ENCODE data around the gene PGAM1. TPM values are rescaled to one million over a fixed set of nuclear protein-coding genes. Genes with fewer than 3 reads are reported as not detected.
A peak's percentile ranks its signal among the peaks of the same experiment; 100 is the strongest.

Gene PGAM1
- total RNA-seq, 1 experiment from 2014 or later = 497 TPM

DNA sequence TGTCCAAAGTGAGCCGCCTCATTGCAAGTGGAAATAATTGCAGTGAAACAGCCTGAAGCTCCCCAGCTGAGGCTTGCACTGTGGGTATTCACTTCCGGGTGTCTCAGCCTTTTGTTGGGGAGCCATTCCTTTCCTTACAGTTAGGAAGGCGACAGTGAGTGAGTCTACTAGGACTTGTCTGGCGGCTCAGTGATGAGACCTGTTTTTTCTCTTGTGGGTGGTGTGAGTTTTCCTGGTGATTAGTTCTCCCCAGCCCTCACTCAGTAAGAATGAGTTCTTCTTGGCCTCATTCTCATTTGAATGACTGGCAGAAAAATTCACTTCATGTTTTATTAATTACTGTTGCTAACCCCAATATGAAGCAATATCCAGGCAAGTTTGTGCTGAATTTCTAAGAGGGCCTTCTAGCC, 2.6 kb downstream of the PGAM1 start:
- BruUV-seq (replicated peaks) = no TSS peak
- ChIA-PET RAD21 (ENCODE audit: low non-redundant PET in 1 of 2, low total read pairs in 2 of 2, uncharacterized antibody in 2 of 2, unreplicated experiment in 2 of 2) (no interaction called here), CTCF (no interaction called here), POLR2A (no interaction called here)
- Histone ChIP-seq H3K9me2 (ENCODE audit: insufficient read depth) (no peaks in the 10 kb centered on the region), H3K79me2 (ENCODE audit: insufficient read depth, low read length) (peaks cover 66% of the 10 kb centered on the region), H3K27ac (ENCODE audit: low read depth, low read length) (no peak overlapping the region), H3K4me2 (ENCODE audit: low read length) (peak overlapping the region; percentile 85; the same call in 1 of the 2 replicates), H4K20me1 (ENCODE audit: insufficient read depth) (peaks cover 14% of the 10 kb centered on the region; the same call in 1 of the 2 replicates), H3K36me3 (ENCODE audit: control insufficient read depth in 1 of 2, insufficient read depth in 2 of 2, low read length in 2 of 2) (peaks cover 29 to 45% of the 10 kb centered on the region in 2 experiments), H3K4me3 (replicated peaks in 1 of 2; ENCODE audit: low read depth in 1 of 2, low read length in 2 of 2) (no peak overlapping the region), H3K4me1 (ENCODE audit: control insufficient read depth in 1 of 2, insufficient read depth in 2 of 2, low read length in 2 of 2) (peaks cover 8 to 24% of the 10 kb centered on the region in 2 experiments), H3K9me3 (ENCODE audit: control insufficient read depth in 1 of 2, insufficient read depth in 1 of 2, low read depth in 1 of 2, low read length in 2 of 2) (no peaks in the 10 kb centered on the region), H3K9ac (ENCODE audit: low read length) (no peak overlapping the region), H2AFZ (ENCODE audit: low read depth, low read length, poor library complexity, severe bottlenecking) (no peak overlapping the region), H3K27me3 (ENCODE audit: insufficient read depth, low read length) (no peaks in the 10 kb centered on the region)
- ATAC-seq = no peak
- intact Hi-C loops (cut with micrococcal nuclease) = no loop called here
- TF ChIP-seq CBX3 (IDR thresholded peaks at IDR 0.05; ENCODE audit: low read depth) (no peak), EGR1 (IDR thresholded peaks at IDR 0.05; ENCODE audit: low read depth) (no peak), FOSL1 (IDR thresholded peaks at IDR 0.05; ENCODE audit: low read depth) (no peak), TCF7L2 (IDR thresholded peaks at IDR 0.05; ENCODE audit: borderline replicate concordance, extremely low read depth, insufficient read depth, insufficient read length) (no peak), ZNF274 (IDR thresholded peaks at IDR 0.05; ENCODE audit: low read depth, low read length) (no peak), POLR2AphosphoS5 (IDR thresholded peaks at IDR 0.05; ENCODE audit: low read depth, low read length) (no peak), ZFX (IDR thresholded peaks at IDR 0.05) (no peak), SIN3A (IDR thresholded peaks at IDR 0.05; ENCODE audit: low read depth) (no peak), EZH2 (IDR thresholded peaks at IDR 0.05) (no peak)
- TF ChIP-seq, protein P1, sequence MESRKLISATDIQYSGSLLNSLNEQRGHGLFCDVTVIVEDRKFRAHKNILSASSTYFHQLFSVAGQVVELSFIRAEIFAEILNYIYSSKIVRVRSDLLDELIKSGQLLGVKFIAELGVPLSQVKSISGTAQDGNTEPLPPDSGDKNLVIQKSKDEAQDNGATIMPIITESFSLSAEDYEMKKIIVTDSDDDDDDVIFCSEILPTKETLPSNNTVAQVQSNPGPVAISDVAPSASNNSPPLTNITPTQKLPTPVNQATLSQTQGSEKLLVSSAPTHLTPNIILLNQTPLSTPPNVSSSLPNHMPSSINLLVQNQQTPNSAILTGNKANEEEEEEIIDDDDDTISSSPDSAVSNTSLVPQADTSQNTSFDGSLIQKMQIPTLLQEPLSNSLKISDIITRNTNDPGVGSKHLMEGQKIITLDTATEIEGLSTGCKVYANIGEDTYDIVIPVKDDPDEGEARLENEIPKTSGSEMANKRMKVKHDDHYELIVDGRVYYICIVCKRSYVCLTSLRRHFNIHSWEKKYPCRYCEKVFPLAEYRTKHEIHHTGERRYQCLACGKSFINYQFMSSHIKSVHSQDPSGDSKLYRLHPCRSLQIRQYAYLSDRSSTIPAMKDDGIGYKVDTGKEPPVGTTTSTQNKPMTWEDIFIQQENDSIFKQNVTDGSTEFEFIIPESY (IDR thresholded peaks at IDR 0.05; ENCODE audit: extremely low read depth, insufficient replicate concordance, low read length) = no peak
- TF ChIP-seq, protein P2, sequence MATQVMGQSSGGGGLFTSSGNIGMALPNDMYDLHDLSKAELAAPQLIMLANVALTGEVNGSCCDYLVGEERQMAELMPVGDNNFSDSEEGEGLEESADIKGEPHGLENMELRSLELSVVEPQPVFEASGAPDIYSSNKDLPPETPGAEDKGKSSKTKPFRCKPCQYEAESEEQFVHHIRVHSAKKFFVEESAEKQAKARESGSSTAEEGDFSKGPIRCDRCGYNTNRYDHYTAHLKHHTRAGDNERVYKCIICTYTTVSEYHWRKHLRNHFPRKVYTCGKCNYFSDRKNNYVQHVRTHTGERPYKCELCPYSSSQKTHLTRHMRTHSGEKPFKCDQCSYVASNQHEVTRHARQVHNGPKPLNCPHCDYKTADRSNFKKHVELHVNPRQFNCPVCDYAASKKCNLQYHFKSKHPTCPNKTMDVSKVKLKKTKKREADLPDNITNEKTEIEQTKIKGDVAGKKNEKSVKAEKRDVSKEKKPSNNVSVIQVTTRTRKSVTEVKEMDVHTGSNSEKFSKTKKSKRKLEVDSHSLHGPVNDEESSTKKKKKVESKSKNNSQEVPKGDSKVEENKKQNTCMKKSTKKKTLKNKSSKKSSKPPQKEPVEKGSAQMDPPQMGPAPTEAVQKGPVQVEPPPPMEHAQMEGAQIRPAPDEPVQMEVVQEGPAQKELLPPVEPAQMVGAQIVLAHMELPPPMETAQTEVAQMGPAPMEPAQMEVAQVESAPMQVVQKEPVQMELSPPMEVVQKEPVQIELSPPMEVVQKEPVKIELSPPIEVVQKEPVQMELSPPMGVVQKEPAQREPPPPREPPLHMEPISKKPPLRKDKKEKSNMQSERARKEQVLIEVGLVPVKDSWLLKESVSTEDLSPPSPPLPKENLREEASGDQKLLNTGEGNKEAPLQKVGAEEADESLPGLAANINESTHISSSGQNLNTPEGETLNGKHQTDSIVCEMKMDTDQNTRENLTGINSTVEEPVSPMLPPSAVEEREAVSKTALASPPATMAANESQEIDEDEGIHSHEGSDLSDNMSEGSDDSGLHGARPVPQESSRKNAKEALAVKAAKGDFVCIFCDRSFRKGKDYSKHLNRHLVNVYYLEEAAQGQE (IDR thresholded peaks at IDR 0.05; ENCODE audit: low read depth) = no peak
- TF ChIP-seq, protein P3, sequence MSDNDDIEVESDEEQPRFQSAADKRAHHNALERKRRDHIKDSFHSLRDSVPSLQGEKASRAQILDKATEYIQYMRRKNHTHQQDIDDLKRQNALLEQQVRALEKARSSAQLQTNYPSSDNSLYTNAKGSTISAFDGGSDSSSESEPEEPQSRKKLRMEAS (IDR thresholded peaks at IDR 0.05) = no peak
- TF ChIP-seq, protein P4, sequence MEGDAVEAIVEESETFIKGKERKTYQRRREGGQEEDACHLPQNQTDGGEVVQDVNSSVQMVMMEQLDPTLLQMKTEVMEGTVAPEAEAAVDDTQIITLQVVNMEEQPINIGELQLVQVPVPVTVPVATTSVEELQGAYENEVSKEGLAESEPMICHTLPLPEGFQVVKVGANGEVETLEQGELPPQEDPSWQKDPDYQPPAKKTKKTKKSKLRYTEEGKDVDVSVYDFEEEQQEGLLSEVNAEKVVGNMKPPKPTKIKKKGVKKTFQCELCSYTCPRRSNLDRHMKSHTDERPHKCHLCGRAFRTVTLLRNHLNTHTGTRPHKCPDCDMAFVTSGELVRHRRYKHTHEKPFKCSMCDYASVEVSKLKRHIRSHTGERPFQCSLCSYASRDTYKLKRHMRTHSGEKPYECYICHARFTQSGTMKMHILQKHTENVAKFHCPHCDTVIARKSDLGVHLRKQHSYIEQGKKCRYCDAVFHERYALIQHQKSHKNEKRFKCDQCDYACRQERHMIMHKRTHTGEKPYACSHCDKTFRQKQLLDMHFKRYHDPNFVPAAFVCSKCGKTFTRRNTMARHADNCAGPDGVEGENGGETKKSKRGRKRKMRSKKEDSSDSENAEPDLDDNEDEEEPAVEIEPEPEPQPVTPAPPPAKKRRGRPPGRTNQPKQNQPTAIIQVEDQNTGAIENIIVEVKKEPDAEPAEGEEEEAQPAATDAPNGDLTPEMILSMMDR (IDR thresholded peaks at IDR 0.05 in 2 of 3, conservative IDR thresholded peaks at IDR 0.05 in 1 of 3; ENCODE audit: borderline replicate concordance in 1 of 3, insufficient read depth in 1 of 3, low read depth in 2 of 3, low read length in 2 of 3) = no peak
- TF ChIP-seq, protein P5, sequence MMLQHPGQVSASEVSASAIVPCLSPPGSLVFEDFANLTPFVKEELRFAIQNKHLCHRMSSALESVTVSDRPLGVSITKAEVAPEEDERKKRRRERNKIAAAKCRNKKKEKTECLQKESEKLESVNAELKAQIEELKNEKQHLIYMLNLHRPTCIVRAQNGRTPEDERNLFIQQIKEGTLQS (IDR thresholded peaks at IDR 0.05) = no peak
- no peak for DNase-seq (ENCODE audit: low read depth, low spot score)
